Fibroblast of skin of right quadriceps (primary cell): ENCODE results near the gene ELK3.
A peak's percentile ranks its signal among the peaks of the same experiment; 100 is the strongest.

Experiments
- DNase-seq: peaks from one replicate; pipeline ENCODE4 v3.0.0-alpha.2; 2013

Gene ELK3

DNA sequence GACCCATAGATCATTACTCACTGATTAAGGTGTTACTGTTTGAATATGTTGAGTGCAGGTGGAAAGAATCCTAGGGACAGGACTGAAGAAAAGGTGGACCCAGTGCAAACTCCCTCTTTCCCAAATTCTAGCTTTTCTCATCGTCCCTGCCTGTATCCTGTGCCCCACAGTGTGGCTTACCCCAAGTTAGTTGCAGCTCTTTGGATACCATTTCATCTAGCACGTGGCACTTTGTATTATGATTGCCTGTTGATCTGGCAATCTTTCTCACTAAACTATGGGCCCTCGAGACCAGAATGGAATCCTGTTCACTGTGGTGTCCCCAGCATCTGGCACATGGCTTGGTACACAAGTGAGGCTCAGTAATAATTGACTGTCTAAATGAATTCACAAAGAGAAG lies 66.5 kb downstream of the ELK3 start:
- no peak for DNase-seq

DNA sequence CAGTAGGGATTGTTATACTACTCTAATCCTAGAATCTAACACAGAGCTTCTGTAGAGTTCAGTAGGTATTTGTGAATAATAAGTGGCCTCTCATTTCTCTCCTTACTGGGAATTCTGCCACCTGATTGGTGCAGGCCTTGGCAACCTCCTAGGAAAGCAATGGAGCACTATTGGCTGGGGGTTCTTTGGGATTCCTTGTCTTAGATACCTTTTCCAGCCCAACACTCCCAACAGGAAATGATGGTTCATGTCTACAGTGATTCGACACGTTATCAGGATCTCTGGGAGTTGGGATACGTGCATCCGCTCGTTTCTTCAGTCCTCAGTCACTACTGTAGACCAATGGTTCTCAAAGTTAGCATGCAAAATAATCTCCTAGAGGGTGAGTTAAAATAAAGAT lies 67.4 kb downstream of the ELK3 start:
- no peak for DNase-seq

DNA sequence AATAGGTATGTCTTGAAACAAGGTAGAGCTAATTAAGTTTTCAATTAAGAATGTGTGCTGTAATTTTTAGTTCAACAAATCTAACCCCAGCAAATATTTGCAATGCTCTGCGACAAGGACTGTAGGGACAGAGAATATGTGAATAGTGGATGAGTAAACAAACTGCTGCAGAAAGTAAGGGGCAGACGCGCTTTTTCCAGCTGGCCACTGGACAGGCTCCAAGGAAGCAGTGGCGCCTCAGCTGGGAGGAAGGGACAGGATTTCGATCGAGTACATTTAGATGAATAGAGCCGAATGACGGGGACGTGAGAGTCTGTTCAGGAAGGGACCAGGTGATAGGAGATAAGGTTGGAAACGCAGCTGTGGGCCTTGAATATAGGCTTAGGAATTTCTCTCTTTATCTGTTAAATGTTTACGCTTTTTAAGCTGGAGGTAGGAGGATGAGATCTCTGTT lies 69.3 kb downstream of the ELK3 start:
- no peak for DNase-seq

DNA sequence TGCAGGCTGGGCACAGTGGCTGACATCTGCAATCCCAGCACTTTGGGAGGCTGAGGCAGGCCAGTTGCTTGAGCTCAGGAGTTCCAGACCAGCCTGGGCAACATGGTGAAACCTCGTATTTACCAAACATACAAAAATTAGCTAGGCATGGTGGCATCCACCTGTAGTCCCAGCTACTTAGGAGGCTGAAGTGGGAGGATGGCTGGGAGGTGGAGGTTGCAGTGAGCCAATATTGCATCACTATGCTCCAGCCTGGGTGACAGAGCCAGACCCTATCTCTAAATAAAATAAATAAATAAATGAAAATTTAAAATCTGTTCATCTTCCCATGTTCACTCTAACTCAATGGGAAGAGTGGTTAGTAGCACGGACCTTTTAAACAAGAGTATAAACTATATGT lies 71.2 kb downstream of the ELK3 start:
- DNase-seq: no peak

DNA sequence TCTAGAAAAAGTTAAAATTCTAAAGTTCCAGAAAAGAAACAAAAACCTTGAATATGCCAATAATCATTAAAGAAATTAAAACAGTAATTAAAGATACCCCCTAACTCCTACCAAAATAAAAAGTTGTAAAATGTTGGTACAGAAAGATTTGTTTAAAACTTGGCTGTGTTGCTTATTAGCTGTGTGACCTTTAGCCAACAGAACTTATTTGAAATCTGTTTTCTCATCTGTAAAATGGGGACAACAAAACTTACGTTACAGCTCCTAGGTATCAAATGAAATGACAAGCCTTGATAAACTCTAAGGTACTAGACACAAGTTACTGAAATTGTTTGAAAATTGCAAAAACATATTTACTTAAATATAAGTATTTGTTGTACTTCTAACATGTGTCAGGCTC lies 71.7 kb downstream of the ELK3 start:
- no peak for DNase-seq

DNA sequence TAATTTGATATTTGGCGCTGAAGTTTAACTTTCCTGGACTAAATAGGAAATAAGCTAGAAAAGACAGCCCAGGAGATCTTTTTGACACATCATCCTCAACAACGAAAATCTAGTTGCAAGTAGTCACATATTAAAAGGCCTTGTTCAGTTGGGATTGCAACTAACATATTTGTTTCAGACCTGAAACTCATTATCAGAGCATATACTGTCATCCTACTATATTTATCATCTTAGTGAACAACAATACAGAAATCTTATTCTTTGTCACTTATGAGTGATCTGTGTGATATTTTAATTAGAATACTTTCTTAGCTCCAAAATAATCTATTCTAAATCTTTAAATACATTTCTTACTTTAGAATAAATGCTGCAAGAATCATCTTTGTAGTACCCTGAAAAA lies 72.1 kb downstream of the ELK3 start:
- no peak for DNase-seq

DNA sequence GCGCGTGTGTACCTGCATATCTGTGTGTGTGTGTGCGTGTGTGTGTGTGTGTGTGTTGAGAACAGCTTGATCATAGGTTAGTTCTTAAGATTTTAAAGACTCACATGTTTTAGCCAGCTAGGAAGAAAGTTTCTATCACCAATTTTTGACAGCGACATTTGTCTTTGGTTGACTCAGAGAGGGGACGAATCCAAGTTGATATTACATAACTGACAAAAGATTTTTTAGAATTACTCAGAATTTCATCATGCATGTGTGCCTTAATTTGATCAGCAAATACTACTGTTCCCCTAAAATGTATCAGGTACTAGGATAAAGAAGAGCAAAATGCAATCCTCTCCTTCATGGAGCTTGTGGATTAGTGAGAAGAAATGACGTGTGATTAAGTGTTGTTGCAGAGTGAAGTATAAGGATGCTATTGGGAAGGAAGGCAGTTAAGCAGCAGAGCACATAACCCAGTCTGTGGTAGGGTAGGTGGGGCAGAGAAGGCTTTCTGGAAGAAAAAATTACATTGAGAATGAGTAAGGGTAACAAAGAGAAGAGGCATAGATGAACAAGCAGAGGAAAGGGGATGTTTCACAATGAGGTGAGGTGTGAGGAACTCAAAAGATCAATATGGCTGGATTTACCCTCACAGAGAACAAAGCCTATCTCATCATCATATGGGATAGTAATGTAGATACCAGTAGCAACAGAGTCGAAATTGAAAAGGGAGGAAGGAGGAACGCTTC lies 77.5 kb downstream of the ELK3 start:
- DNase-seq: peak; percentile 44

DNA sequence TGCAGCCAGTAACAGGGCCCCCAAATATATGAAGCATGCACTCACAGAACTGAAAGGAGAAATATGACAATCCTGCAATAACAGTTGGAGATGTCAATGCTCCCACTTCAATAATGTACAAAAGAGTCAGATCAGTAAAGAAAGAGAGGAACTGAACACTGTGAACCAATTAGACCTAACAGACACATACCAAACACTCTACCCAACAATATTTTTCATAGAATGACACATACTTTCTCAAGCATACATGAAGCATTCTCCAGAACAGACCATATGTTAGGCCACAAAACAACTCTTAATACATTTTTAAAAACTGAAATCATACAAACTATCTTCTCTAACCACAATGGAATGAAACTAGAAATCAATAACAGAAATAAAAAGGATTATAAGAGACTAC lies 80.2 kb downstream of the ELK3 start:
- peak; percentile 83 for DNase-seq

DNA sequence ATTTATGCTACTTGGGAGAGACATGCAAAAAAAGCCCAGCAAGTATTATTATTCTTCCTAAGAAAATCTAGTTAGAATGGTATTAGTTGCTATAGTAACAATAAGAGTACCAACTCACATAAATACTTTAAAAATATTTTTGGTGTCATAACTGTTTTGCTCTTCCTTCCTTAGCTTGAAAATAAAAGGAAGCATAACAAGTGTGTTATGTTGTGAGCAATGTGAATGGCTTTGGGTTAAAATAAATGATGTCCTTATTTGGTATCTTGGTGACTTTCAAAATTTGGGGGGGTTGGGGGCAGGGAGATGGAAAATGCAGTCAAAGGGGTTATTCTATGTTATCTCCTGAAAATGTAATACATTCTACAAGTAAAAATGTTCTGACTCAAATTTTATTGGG lies 91.0 kb downstream of the ELK3 start:
- no peak for DNase-seq

DNA sequence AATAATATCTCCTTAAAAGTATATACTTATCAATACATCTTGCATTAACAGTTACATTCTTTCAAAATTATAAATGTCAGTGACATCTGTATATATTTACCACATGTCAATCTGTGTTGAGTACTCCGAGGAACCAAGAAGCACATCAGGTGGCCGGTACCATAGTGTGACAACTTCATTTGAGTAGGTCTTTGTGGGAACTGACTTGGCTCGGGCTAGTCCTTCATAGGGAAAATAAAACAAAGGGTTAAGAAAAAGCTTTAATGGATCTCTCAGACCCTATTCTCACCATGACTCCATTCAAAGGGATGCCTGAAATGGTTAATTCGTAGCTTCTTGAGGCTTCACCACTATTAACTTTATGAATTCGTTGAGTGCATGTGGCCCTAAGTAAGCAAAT lies 94.9 kb downstream of the ELK3 start:
- no peak for DNase-seq

DNA sequence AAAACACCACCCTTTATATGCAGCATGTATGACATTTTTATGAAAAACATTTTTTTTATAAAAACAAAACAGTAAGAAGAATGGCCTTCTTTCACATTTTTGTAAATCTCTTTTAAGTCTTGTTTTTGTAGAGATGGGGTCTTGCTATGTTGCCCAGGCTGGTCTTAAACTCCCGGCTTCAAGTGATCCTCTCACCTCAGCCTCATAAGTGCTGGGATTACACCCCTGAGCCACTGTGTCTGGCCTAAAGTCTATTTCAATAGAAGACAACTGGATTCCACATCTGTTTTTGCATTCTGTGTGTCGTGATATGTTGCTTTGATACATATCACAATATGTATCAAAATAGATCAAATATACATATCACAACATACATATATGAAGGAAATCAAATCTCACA lies 98.9 kb downstream of the ELK3 start:
- no peak for DNase-seq

DNA sequence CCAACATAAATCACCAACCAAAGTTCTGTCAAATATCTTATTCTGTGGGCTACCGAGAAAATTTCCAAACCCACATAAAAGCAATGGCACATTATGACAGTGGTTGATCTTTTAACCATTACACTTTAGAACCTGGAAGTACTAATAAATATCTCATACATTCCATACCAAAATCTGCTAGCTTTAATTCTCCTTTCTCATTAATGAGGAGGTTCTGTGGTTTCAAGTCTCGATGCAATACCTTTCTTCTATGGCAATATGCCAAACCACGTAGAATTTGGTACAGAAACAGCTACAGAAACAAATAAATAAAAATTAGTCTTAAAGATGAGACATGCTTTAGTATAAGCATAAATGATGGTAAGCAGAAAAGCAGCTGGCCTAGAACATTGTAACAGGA lies 100.7 kb downstream of the ELK3 start:
- peak; percentile 74 for DNase-seq

DNA sequence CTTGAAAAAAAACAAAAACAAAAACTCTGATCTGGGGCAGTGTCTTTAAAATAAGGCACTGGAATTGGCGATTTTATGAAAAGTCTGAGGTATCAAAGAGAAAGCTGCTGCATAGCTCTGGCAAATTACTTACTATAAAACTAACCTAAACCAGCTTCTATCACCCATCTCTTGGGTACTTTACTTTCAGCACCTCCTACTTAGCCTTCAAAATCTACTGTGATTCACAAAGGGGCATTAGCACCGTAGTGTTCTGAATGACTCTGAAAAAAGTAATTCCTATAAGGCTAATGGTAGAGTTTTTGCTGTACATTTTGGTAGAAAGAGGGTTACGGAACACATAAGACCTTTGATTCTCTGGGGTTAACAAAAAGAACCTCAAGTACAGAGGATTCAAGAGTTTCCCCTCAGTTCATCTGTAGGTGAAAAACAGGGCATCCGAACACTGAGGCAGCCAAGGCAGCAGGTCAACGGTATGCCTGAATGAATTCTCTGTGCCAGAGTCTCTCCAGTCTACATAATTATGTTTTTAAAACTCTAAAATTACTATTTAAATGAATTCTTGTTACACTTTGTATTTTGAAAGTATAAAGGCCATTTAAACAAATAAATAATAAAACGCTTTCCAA lies 101.5 kb downstream of the ELK3 start:
- no peak for DNase-seq

DNA sequence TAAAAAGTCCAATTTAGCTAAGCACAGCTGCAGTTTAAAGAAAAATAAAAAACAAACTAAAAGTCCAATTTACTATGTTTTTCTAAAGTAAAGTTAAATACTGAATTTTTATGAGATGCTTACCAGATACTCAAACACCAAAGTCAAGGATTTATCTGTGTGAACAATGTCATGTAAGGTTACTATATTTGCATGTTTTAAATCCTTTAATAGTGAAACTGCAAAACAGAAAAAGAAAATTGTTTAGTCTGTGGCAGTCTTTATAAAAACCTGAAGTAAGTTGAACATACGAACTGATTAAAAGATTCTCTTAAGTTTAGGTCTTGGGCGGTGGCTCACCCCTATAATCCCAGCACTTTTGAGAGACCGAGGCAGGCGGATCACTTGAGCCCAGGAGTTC lies 103.3 kb downstream of the ELK3 start:
- DNase-seq: no peak

DNA sequence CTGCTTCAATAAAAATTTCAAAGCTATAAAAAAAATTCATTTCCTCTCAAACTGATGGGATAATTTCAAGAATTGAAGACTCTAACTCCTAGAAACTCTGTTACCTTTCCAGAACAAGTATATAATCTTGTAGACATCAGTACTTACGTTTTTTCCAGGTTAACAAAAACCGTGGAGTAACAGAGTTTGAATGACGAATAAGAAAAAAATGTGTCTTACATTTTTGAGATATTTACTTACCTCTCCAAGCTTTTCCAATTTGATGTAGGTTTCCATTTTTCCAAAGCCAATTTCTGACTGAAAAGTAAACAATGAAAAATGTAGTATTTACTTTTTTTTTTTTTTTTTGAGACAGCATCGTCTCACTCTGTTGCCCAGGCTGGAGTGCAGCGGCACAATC lies 105.9 kb downstream of the ELK3 start:
- DNase-seq: no peak

DNA sequence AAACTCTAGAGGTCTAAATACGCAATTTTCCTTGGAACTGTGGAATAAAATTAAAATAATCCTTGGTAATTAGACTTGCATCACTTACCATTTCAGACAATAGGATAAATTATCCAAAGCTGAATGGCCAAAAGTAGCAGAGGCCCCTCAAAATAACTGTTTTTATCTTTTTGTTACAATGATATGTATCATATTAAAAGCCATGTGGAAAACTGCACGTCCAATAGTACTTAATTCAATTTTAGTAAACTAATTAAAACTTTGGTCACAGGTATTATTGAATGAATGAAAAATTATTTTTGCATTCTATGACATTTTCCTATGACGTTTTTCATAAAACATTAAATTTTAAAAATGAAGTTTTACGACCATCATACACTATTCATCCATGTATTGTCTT lies 107.6 kb downstream of the ELK3 start:
- DNase-seq: no peak

DNA sequence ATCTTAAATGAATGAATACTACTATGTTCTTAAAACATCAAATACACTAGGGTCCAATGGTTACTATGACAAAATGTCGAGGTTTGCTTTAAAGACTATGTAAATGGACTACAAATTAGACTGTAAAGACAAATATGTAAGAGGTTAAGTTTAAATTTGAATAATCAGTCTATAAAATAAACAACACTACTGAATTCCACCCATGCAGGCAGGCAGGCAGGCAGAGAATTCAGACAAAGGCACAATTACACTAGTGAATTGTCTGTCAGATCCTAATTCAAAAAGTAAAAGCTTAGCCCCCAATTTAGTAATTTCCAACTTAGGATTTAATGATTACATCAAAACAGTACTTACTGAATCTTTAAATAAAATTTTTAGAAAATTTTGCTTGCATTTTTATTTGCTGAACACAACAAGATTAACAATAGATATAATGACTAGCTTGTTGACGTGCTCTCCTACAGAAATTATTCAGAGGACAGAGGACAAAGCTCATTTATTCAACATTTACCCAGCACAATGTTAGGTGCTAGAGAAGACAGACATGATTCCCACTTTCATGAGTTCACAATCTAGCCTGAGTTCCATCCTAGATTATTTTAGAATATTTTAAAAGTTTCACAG lies 108.6 kb downstream of the ELK3 start:
- no peak for DNase-seq

DNA sequence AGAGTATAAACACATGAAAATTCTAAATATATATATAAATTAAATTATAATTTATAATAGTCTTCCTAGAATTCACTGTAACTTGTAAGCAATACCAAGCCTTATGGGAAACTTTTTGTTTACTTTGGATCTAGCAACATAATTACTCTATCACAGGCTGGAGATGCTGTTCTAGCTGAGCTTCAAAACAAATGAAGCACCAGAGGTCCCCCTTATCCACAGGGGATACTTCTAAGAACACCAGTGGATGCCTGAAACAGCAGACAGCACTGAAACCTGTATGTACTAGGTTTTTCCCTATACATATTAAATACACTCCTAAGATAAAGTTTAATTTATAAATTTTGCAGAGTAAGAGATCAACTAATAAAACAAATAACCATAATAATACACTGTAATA lies 109.5 kb downstream of the ELK3 start:
- DNase-seq: no peak

DNA sequence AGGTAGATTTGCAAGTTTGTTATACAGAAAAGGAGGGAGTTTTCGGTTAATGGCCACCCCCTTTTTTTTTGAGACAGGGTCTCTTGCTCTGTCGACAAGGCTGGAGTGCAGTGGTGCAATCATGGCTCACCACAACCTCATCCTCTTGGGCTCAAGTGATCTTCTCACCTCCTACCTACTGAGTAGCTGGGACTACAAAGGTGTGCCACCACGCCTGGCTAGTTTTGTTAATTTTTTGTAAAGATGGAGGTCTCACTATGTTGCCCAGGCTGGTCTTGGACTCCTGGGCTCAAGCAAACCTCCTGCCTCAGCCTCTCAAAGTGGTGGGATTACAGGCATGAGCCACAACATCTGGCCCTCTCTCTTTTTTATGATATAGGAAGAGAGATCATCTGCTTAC lies 111.5 kb downstream of the ELK3 start:
- no peak for DNase-seq

DNA sequence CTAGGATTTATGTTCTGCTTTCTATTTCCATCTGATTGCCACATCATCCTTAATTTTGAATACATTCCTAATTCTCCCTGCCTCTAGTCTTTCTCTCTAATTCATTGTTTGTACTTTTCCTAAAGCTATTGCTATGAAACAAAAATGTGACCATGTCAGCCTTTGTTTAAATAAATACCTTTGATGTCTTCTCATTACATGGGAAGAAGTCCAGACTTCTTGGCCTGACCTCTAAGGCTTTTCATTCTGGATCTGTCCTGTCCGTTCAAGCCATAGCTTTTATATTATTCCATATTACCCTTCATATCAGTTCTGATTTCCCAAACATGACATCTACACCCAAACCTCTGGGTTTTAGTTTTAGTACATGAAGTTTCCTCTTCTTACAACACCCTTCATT lies 114.7 kb downstream of the ELK3 start:
- no peak for DNase-seq

DNA sequence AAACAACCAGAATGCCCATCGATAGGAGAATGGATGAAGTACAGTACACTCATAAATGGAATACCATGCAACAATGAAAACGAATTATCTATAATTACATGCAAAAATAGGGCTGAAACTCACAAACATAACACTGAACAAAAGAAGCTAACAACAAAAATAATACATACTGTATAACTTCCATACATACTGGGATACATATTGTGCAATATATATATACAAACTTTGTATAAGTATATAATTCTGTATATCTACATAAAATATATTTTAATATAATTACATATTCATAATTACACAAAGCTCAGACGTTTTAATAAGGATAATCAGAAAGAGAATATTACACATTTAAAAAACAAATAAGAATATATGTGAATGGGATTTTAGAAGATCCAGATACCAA lies 115.9 kb downstream of the ELK3 start:
- DNase-seq: no peak

DNA sequence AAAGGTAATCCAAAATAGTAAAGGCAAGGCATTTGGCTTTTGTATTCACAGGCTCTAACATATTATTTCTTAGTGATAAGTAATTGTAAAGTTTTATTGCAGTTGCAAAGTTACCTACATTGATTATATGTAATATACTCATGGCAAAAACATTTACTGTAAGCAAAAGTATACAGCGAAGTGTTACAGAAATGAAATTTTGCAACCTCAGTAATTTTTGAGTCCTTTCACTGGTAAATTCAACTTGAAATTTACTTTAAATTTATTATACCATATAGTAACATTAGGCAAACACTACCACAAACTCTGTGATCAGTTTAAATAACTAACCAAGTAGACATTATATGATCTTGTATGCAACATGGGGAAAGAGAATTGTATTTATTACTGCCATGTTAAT lies 117.0 kb downstream of the ELK3 start:
- no peak for DNase-seq

DNA sequence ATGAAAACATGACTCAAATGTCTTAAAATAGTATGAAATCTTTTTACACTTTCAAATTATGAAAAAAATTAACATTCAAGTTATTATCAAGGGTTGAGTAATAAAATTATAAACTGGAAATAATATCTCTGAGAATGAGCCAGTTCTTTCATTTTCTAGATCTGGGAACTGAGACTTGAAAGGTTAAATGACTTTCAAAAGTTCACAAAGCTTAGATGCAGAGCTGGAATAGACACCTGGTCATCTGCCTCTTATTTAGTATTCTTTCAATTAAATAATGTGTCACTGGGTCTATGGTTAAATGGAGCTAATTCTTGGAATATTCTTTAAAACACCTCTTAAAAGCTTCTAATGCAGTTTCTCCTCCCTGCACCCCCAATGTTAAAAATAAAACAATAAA lies 119.4 kb downstream of the ELK3 start:
- DNase-seq: no peak

DNA sequence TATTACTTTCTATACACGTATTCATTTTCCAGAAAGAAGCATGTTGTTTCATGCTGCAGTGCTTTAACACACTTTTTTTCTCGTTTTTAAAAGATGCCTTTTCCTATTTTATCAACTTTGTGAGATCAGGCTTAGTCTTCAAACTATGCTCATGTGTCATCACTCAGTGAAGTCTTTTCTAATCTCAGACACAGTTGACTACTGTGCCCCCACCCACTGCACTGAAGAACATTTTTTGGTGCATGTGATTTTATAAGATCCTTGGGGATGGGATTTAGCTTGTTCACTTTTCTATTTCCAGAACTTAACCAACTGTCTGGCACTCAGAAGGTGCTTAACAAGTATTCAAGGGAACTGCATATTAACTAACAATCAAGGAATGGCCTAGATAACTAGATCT lies 120.5 kb downstream of the ELK3 start:
- DNase-seq: no peak
